AG09319 (cell line): ENCODE data around the gene N4BP2L2.
"Not testable (repeated sequence)": the region's sequence is repeated elsewhere in the genome, so short reads cannot be mapped to it uniquely, and the experiment has no call there.

Experiments used
- DNase-seq: peaks from one replicate; pipeline ENCODE4 v3.0.0-alpha.2; 2010; ENCODE audit warnings: low read depth; ENCODE audit errors: extremely low read depth
- TF ChIP-seq, protein P1 (sequence below): IDR thresholded peaks from 2 replicates; pipeline ENCODE4 v1.5.1; 2011; ENCODE audit warnings: low read depth, mild to moderate bottlenecking, inconsistent platforms, low read length, moderate library complexity

The N4BP2L2 gene

DNA sequence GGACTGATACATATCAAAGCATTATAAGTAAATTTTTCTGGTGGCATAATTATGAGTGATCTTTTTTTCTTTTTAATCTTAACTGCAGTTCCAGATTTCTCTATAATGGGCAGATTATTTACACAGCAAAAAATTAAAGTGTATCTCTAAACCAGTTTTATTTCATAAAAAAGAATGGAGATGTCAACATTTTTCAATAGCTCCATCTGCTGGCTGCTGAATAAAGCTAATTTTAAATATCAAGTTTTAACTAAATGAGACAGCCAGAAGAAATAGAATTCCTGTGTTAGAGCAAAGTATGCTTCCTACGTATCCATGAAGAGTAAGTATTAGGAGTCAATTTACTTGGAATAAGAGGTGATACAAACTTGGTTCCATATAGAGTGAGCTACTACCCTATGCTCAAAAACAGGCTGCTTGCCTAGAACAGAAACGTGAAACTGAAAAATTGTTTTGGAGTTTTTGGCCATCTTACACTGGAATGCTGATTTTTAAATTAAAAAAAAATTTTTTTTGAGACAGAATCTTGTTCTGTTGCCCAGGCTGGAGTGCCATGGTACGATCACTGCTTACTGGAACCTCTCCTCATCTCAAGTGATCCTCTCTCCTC is 42.7 kb upstream of the N4BP2L2 start:
- TF ChIP-seq, protein P1, sequence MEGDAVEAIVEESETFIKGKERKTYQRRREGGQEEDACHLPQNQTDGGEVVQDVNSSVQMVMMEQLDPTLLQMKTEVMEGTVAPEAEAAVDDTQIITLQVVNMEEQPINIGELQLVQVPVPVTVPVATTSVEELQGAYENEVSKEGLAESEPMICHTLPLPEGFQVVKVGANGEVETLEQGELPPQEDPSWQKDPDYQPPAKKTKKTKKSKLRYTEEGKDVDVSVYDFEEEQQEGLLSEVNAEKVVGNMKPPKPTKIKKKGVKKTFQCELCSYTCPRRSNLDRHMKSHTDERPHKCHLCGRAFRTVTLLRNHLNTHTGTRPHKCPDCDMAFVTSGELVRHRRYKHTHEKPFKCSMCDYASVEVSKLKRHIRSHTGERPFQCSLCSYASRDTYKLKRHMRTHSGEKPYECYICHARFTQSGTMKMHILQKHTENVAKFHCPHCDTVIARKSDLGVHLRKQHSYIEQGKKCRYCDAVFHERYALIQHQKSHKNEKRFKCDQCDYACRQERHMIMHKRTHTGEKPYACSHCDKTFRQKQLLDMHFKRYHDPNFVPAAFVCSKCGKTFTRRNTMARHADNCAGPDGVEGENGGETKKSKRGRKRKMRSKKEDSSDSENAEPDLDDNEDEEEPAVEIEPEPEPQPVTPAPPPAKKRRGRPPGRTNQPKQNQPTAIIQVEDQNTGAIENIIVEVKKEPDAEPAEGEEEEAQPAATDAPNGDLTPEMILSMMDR, result peak; percentile 58
- DNase-seq, result no peak

DNA sequence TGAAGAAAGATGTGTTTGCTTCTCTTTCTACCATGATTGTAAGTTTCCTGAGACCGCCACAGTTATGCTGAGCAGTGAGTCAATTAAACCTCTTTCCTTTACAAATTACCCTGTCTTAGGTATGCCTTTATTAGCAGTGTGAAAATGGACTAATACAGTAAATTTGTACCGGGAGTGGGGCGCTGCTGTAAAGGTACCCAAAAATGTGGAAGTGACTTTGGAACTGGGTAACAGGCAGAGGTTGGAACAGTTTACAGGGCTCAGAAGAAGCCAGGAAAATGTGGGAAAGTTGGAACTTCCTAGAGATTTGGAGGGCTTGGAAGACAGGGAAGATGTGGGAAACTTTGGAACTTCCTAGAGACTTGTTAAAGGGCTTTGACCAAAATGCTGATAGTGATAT is 38.4 kb upstream of the N4BP2L2 start:
- DNase-seq, result no peak
- TF ChIP-seq, protein P1, result no peak

DNA sequence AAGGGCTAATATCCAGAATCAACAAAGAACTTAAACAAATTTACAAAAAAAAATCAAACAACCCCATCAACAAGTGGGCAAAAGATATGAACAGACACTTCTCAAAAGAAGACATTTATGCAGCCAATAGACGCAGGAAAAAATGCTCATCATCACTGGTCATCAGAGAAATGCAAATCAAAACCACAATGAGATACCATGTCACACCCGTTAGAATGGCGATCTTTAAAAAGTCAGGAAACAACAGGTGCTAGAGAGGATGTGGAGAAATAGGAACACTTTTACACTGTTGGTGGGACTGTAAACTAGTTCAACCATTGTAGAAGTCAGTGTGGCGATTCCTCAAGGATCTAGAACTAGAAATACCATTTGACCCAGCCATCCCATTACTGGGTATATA is 37.1 kb upstream of the N4BP2L2 start:
- DNase-seq, result not testable (repeated sequence)

DNA sequence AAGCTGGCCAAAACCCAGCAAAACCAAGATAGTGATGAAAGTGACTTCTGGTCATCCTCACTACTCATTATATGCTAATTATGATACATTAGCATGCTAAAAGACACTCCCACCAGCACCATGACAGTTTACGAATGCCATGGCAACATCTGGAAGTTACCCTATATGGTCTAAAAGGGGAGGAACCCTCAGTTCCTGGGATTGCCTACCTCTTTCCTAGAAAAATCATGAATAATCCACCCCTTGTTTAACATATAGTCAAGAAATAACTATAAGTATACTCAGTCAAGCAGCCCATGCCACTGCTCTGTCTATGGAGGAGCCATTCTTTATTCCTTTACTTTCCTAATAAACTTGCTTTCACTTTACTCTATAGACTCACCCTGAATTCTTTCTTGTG is 22.2 kb upstream of the N4BP2L2 start:
- not testable (repeated sequence) for DNase-seq

DNA sequence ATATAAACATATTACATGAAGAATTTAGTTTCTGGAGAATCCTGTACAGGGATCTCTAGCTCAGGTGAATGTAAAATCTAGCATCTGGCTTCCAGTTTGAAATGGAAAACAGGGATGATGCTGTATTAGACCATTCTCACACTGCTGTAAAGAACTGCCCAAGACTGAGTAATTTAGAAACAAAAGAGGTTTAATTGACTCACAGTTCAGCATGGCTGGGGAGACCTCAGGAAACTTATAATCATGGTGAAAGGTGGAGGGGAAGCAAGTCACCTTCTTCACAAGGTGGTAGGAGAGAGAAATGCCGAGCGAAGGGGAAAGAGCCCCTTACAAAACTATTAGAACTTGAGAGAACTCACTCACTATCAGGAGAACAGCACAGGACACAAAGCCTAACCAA is 17.0 kb upstream of the N4BP2L2 start:
- DNase-seq, result no peak
- TF ChIP-seq, protein P1, result no peak

DNA sequence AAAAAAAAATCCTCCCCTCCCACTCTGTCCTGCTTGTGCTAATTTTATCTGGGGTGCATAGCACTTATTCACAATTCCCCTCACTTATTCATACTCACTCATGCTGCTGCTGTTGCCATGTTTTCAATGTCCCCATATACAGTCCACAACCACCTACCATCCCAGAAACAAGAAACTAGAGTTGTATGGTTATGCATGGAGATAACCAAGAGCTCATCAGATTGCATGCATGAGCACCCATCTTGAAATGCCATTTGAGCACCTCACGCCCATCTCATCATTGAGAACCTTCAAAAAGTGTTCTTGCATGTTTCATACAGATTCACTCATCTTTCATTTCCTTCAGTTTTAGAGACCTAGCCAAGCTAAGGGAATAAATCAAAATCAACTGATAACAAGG is 15.1 kb upstream of the N4BP2L2 start:
- no peak for DNase-seq
- TF ChIP-seq, protein P1, result no peak

DNA sequence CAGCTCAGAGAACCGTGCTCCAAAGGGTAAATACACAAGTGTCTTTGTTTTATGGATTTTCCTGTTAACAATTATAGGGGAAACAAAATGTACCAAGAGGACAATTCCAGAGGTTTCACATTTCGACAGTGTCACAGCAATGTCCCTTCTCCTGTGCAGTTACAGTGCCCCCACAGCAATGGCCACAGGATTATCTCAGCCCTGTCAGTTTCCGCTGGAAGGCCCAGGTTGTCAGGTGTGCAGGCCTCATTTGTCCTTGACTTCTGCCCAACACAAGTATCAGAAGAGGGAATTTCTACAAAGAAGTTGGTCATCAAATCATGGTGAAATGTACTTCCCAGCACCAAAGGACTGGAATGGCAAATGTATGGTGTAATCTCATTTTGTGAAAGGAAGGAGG is 11.2 kb upstream of the N4BP2L2 start:
- TF ChIP-seq, protein P1, result no peak
- no peak for DNase-seq

DNA sequence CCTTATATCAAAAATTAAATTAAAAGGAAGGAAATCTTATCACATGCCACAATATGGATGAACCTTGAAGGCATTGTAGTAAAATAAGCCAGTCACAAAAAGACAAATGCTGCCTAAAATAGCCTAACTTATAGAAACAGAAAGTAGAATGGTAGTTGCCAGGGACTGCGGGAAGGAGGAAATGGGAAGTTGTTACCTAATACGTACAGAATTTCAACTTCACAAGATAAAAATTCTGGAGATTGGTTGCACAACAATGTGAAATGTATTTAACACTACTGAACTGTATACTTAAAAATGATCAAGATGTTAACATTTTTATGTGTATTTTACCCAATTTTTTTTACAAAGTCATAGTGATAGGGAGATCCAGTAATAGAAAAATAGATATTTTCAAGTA is 10.2 kb upstream of the N4BP2L2 start:
- no peak for DNase-seq
- TF ChIP-seq, protein P1, result no peak
